ENCODE data around the gene PODN.

PODN gene

GRCh38 chr1:53111073-53111556 lies 49.1 kb downstream of the PODN start:
- TF ChIP-seq, protein P1, sequence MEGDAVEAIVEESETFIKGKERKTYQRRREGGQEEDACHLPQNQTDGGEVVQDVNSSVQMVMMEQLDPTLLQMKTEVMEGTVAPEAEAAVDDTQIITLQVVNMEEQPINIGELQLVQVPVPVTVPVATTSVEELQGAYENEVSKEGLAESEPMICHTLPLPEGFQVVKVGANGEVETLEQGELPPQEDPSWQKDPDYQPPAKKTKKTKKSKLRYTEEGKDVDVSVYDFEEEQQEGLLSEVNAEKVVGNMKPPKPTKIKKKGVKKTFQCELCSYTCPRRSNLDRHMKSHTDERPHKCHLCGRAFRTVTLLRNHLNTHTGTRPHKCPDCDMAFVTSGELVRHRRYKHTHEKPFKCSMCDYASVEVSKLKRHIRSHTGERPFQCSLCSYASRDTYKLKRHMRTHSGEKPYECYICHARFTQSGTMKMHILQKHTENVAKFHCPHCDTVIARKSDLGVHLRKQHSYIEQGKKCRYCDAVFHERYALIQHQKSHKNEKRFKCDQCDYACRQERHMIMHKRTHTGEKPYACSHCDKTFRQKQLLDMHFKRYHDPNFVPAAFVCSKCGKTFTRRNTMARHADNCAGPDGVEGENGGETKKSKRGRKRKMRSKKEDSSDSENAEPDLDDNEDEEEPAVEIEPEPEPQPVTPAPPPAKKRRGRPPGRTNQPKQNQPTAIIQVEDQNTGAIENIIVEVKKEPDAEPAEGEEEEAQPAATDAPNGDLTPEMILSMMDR (IDR thresholded peaks at IDR 0.05; ENCODE audit: insufficient read depth, missing control alignments): no peak
- FAIRE-seq (no peak), DNase-seq (ENCODE audit: insufficient read length, low spot score) (no peak)

GRCh38 chr1:53111693-53112092 lies 49.7 kb downstream of the PODN start:
- TF ChIP-seq, protein P1 (IDR thresholded peaks at IDR 0.05; ENCODE audit: insufficient read depth, missing control alignments): no peak
- FAIRE-seq: no peak
- DNase-seq (ENCODE audit: insufficient read length, low spot score): no peak

GRCh38 chr1:53112271-53112774 lies 50.3 kb downstream of the PODN start:
- no peak for FAIRE-seq
- no peak for DNase-seq (ENCODE audit: insufficient read length, low spot score)
- TF ChIP-seq, protein P1 (IDR thresholded peaks at IDR 0.05; ENCODE audit: insufficient read depth, missing control alignments): no peak

- DNase-seq (ENCODE audit: insufficient read length, low spot score) (no peak), FAIRE-seq (no peak)
- TF ChIP-seq, protein P1 (IDR thresholded peaks at IDR 0.05; ENCODE audit: insufficient read depth, missing control alignments): no peak
Observed at GRCh38 chr1:53112861-53113260, 50.8 kb downstream of the PODN start.

DNA sequence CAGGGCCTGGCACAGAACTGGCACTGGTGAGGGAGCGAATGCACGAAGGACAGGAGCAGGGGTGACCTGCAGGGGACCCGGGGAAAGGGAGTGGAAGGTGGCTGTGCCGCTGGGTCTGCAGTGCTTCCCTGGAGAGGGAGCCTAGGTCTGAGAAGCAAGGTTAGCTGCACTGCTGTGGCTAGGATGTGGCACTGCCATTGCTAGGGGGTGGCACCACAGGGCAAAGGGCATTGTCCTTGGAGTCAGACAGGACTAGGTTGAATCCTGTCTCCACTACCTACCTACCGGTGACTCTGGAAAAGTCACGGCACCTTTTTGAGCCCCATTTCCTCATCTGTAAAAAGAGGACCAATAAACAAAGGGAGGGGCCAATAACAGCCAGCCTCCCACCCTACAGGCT lies 52.1 kb downstream of the PODN start:
- FAIRE-seq (no peak), DNase-seq (ENCODE audit: insufficient read length, low spot score) (no peak)
- TF ChIP-seq, protein P1 (IDR thresholded peaks at IDR 0.05; ENCODE audit: insufficient read depth, missing control alignments): no peak

- DNase-seq (ENCODE audit: insufficient read length, low spot score) (no peak), FAIRE-seq (no peak)
- TF ChIP-seq, protein P1 (IDR thresholded peaks at IDR 0.05; ENCODE audit: insufficient read depth, missing control alignments): no peak
Observed at GRCh38 chr1:53114581-53115400, 52.8 kb downstream of the PODN start.
